Measurements from ENCODE around the gene CEP19.

The CEP19 gene

DNA sequence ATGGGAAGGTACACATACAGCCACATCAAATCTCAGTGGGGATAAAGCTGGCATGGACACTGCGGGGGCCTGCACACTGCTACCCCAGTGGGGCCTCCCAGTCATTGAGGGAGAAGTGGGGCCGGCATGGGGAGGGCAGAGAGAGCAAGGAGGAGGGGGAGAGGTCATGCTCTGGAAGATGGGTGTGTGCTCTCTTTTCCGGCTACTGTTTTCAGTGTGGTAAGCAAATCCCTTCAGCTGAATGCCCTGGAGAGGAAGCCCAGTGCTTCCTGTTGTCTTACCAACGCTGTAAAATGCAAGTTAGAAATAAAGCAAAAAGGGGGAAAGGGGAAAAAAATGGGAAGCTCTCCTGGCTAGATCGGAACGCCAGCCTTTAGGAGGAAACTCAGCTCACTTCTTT lies 41.7 kb downstream of the CEP19 start:
- TF ChIP-seq YY1 (IDR thresholded peaks at IDR 0.05; ENCODE audit: low read depth) (no peak), TEAD4 (IDR thresholded peaks at IDR 0.05) (no peak), EGR1 (IDR thresholded peaks at IDR 0.05) (no peak), FOXM1 (IDR thresholded peaks at IDR 0.05; ENCODE audit: borderline replicate concordance, low read depth) (no peak), RAD21 (IDR thresholded peaks at IDR 0.05; ENCODE audit: low read depth) (no peak), ZBTB7A (IDR thresholded peaks at IDR 0.05; ENCODE audit: low read depth) (no peak), EP300 (IDR thresholded peaks at IDR 0.05; ENCODE audit: borderline replicate concordance) (no peak)
- TF ChIP-seq, protein P1, sequence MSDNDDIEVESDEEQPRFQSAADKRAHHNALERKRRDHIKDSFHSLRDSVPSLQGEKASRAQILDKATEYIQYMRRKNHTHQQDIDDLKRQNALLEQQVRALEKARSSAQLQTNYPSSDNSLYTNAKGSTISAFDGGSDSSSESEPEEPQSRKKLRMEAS (IDR thresholded peaks at IDR 0.05), result no peak

DNA sequence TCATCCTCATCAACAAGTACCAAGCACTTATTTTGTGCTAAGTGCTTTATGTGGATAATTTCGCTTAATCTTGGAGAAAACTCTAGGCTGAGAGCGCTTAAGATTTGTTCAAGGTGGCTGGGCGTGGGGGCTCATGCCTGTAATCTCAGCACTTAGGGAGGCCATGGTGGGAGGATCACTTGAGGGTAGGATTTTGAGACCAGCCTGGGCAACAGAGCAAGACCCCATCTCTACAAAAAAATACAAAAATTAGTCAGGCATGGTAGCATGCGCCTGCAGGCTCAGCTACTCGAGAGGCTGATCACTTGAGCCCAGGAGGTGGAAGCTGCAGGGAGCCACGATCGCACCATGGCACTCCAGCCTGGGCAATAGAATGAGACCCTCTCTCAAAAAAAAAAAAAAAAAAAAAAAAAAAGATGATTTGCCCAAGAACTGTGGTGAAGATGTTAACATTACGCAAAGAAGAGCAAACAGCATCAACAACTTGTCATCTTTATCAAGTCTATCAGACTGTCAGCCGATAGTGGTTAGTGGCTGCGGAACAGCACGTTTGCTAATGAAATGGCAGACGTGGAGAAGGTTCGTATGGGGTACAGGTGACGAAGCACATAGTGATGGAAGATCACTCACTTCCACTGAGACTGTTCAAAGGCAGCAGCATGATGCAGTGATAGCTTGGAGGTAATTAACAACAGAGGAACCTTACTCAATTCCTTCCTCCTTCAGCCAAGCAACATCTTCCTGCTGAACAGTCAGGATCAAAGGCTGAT lies 44.8 kb downstream of the CEP19 start:
- TF ChIP-seq TCF12 (IDR thresholded peaks at IDR 0.05; ENCODE audit: low read depth) (no peak), EP300 (IDR thresholded peaks at IDR 0.05; ENCODE audit: borderline replicate concordance) (no peak), CEBPB (IDR thresholded peaks at IDR 0.05) (no peak), CREB1 (IDR thresholded peaks at IDR 0.05; ENCODE audit: low read depth) (no peak), RAD21 (IDR thresholded peaks at IDR 0.05; ENCODE audit: low read depth) (no peak), YY1 (IDR thresholded peaks at IDR 0.05; ENCODE audit: low read depth) (no peak), NFIC (IDR thresholded peaks at IDR 0.05) (no peak), FOXM1 (IDR thresholded peaks at IDR 0.05; ENCODE audit: borderline replicate concordance, low read depth) (no peak), TAF1 (IDR thresholded peaks at IDR 0.05; ENCODE audit: low read depth) (no peak), EGR1 (IDR thresholded peaks at IDR 0.05) (no peak)
- TF ChIP-seq, protein P1 (IDR thresholded peaks at IDR 0.05), result no peak

DNA sequence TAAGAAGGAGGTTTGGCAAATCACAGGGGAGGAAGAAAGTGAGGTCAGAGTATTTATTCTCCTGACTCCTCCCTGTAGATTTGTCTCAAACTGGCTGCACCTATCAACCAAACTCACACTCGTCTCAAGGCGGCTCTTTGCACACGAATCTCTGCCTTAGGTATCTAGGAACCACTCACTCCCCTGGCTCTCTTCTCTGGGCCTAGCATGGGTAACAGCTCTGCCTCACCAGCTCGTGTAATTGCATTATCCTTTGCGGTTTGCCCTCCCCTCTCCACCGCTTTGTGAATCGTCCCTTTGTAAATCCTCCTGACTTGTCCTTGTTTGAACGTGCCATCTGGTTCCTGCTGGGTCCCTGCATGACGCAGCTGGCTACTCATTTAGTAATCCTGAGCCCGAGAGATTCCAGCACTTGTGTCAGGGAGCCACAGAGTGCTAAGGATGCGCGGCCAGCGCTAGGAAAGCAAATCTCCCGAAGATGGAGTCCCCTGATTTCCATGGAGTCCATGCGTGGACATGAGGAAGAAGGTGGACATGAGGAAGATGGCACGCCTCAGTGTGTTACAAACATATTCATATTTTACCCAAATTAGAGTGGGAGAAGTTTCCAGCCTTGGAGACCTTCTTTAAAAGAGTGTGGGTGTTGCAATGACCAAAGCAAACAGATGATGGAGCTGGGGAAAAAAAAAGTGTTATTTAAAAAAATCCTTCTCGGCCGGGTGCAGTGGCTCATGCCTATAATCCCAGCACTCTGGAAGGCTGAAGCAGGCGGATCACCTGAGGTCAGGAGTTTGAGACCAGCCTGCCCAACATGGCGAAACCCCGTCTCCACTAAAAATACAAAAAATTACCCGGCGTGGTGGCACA lies 45.8 kb downstream of the CEP19 start:
- TF ChIP-seq FOXM1 (IDR thresholded peaks at IDR 0.05; ENCODE audit: borderline replicate concordance, low read depth) (no peak), TAF1 (IDR thresholded peaks at IDR 0.05; ENCODE audit: low read depth) (no peak), CEBPB (IDR thresholded peaks at IDR 0.05) (no peak), EP300 (IDR thresholded peaks at IDR 0.05; ENCODE audit: borderline replicate concordance) (no peak), YY1 (IDR thresholded peaks at IDR 0.05; ENCODE audit: low read depth) (no peak), CREB1 (IDR thresholded peaks at IDR 0.05; ENCODE audit: low read depth) (no peak), ZBTB7A (IDR thresholded peaks at IDR 0.05; ENCODE audit: low read depth) (no peak), EGR1 (IDR thresholded peaks at IDR 0.05) (no peak), RAD21 (IDR thresholded peaks at IDR 0.05; ENCODE audit: low read depth) (no peak), TCF12 (IDR thresholded peaks at IDR 0.05; ENCODE audit: low read depth) (no peak), TEAD4 (IDR thresholded peaks at IDR 0.05) (no peak), NFIC (IDR thresholded peaks at IDR 0.05) (no peak)
- TF ChIP-seq, protein P2, sequence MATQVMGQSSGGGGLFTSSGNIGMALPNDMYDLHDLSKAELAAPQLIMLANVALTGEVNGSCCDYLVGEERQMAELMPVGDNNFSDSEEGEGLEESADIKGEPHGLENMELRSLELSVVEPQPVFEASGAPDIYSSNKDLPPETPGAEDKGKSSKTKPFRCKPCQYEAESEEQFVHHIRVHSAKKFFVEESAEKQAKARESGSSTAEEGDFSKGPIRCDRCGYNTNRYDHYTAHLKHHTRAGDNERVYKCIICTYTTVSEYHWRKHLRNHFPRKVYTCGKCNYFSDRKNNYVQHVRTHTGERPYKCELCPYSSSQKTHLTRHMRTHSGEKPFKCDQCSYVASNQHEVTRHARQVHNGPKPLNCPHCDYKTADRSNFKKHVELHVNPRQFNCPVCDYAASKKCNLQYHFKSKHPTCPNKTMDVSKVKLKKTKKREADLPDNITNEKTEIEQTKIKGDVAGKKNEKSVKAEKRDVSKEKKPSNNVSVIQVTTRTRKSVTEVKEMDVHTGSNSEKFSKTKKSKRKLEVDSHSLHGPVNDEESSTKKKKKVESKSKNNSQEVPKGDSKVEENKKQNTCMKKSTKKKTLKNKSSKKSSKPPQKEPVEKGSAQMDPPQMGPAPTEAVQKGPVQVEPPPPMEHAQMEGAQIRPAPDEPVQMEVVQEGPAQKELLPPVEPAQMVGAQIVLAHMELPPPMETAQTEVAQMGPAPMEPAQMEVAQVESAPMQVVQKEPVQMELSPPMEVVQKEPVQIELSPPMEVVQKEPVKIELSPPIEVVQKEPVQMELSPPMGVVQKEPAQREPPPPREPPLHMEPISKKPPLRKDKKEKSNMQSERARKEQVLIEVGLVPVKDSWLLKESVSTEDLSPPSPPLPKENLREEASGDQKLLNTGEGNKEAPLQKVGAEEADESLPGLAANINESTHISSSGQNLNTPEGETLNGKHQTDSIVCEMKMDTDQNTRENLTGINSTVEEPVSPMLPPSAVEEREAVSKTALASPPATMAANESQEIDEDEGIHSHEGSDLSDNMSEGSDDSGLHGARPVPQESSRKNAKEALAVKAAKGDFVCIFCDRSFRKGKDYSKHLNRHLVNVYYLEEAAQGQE (IDR thresholded peaks at IDR 0.05; ENCODE audit: low read depth), result no peak
- TF ChIP-seq, protein P3, sequence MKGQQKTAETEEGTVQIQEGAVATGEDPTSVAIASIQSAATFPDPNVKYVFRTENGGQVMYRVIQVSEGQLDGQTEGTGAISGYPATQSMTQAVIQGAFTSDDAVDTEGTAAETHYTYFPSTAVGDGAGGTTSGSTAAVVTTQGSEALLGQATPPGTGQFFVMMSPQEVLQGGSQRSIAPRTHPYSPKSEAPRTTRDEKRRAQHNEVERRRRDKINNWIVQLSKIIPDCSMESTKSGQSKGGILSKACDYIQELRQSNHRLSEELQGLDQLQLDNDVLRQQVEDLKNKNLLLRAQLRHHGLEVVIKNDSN (IDR thresholded peaks at IDR 0.05), result no peak
- TF ChIP-seq, protein P1 (IDR thresholded peaks at IDR 0.05), result no peak

DNA sequence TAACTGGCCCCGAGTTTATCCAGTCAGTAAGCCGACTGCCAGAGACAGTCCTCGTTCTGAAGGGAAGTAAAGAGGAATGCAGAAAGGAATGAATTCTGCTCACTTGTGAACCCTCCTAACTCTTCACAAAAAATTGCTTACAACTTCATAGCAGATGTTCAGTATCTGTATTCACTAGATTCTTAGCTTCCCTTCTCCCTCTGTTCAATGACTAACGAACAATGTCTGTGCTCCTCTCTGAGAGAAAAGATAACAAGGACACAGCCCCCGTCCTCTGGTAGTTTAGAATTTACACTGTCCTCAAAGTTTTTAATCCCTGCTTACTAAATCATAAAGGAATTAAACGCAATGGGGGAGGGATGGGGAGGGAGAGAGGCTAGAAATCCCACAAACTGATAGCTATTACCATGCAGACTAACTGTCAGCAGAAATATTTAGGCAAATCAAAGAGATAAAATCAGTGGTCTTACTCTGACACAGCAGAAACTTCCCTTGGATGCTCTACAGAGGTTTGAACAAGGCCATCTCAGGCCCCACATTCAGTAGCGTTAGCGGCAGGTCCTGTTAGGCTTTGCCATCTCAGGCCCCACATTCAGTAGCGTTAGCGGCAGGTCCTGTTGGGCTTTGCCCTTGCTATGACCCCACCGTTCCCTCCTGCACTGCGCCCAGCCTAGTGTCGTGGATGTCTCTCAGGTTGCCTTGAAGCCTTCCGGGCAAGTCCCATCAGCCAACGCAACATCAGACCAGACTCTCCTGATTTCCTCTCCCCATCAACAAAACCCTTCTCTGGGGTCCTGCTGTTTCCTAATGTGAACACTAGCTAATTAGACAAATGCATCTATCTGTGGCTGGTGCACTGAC lies 49.1 kb downstream of the CEP19 start:
- TF ChIP-seq YY1 (IDR thresholded peaks at IDR 0.05; ENCODE audit: low read depth) (no peak), EP300 (IDR thresholded peaks at IDR 0.05; ENCODE audit: borderline replicate concordance) (no peak), FOXM1 (IDR thresholded peaks at IDR 0.05; ENCODE audit: borderline replicate concordance, low read depth) (no peak), TCF12 (IDR thresholded peaks at IDR 0.05; ENCODE audit: low read depth) (no peak), ZBTB7A (IDR thresholded peaks at IDR 0.05; ENCODE audit: low read depth) (no peak), RAD21 (IDR thresholded peaks at IDR 0.05; ENCODE audit: low read depth) (no peak), TAF1 (IDR thresholded peaks at IDR 0.05; ENCODE audit: low read depth) (no peak)
- TF ChIP-seq, protein P3 (IDR thresholded peaks at IDR 0.05), result no peak

DNA sequence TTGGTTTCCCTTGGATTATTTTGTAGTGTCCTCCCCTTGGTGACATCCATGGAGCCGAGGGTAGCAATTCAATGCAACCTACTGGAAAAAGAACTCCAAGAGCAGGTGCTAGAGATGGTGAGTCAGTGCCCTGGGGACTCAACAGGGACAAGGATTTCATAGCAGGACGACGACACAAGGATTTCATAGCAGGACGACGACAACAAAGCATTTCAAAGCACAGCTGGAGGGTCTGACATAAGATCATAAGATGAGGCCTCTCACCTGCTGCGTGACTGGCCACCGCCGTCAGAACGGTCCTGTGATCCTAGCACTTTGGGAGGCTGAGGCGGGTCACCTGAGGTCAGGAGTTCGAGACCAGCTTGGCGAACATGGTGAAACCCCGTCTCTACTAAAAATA lies 50.0 kb downstream of the CEP19 start:
- TF ChIP-seq TEAD4 (IDR thresholded peaks at IDR 0.05) (no peak), NFIC (IDR thresholded peaks at IDR 0.05) (no peak), TCF12 (IDR thresholded peaks at IDR 0.05; ENCODE audit: low read depth) (no peak), CREB1 (IDR thresholded peaks at IDR 0.05; ENCODE audit: low read depth) (no peak), YY1 (IDR thresholded peaks at IDR 0.05; ENCODE audit: low read depth) (no peak), CEBPB (IDR thresholded peaks at IDR 0.05) (no peak), ZBTB7A (IDR thresholded peaks at IDR 0.05; ENCODE audit: low read depth) (no peak), FOXM1 (IDR thresholded peaks at IDR 0.05; ENCODE audit: borderline replicate concordance, low read depth) (no peak), EP300 (IDR thresholded peaks at IDR 0.05; ENCODE audit: borderline replicate concordance) (no peak), TAF1 (IDR thresholded peaks at IDR 0.05; ENCODE audit: low read depth) (no peak), RAD21 (IDR thresholded peaks at IDR 0.05; ENCODE audit: low read depth) (no peak), EGR1 (IDR thresholded peaks at IDR 0.05) (no peak)
- TF ChIP-seq, protein P2 (IDR thresholded peaks at IDR 0.05; ENCODE audit: low read depth), result no peak
- TF ChIP-seq, protein P3 (IDR thresholded peaks at IDR 0.05), result no peak
- TF ChIP-seq, protein P1 (IDR thresholded peaks at IDR 0.05), result no peak
